Skeletal muscle satellite cell (primary cell): ENCODE data around the gene MGAM2.
A peak's percentile ranks its signal among the peaks of the same experiment; 100 is the strongest.

Source experiments
- H3K27me3 ChIP-seq: 2 replicates; pipeline ENCODE4 v1.7.0; 2013; ENCODE audit warnings: low read length; ENCODE audit not compliant: control insufficient read depth, insufficient read depth
- H3K36me3 ChIP-seq: 2 replicates; pipeline ENCODE4 v1.7.0; 2013; ENCODE audit warnings: mild to moderate bottlenecking, control low read depth, low read length; ENCODE audit not compliant: insufficient read depth
- H3K4me1 ChIP-seq: 2 replicates; pipeline ENCODE4 v1.7.0; 2013; ENCODE audit warnings: low read length; ENCODE audit not compliant: control insufficient read depth, insufficient read depth
- H3K4me2 ChIP-seq: 2 replicates; pipeline ENCODE4 v1.7.0; 2013; ENCODE audit warnings: mild to moderate bottlenecking, low read length
- H3K4me3 ChIP-seq: 2 replicates; pipeline ENCODE4 v1.7.0; 2013; ENCODE audit warnings: low read length
- H3K9ac ChIP-seq: 2 replicates; pipeline ENCODE4 v1.7.0; 2013; ENCODE audit warnings: mild to moderate bottlenecking, low read depth, low read length, moderate library complexity
- H3K9me3 ChIP-seq: replicated peaks from 2 replicates; pipeline ENCODE4 v1.7.0; 2013; ENCODE audit warnings: mild to moderate bottlenecking, control low read depth, low read length

MGAM2 gene

GRCh38 chr7:142240546-142240945 is 129.0 kb downstream of the MGAM2 start:
- H3K4me3 ChIP-seq = no peak overlapping the region
- no peaks in the 10 kb centered on the region for H3K4me1 ChIP-seq
- H3K4me2 ChIP-seq = no peak overlapping the region

GRCh38 chr7:142243823-142244222 is 132.3 kb downstream of the MGAM2 start:
- Histone ChIP-seq H3K4me2 (no peak overlapping the region), H3K36me3 (no peaks in the 10 kb centered on the region), H3K4me1 (no peaks in the 10 kb centered on the region), H3K27me3 (peaks cover 10% of the 10 kb centered on the region), H3K4me3 (no peak overlapping the region), H3K9me3 (no peaks in the 10 kb centered on the region), H3K9ac (no peak overlapping the region)

More at GRCh38 chr7:142240546-142240945, 129.0 kb downstream of the MGAM2 start:
- no peaks in the 10 kb centered on the region for H3K9me3 ChIP-seq
- H3K27me3 ChIP-seq = peaks cover 19% of the 10 kb centered on the region
- no peak overlapping the region for H3K9ac ChIP-seq
- no peaks in the 10 kb centered on the region for H3K36me3 ChIP-seq

- Histone ChIP-seq H3K36me3 (no peaks in the 10 kb centered on the region), H3K4me3 (no peak overlapping the region), H3K9me3 (no peaks in the 10 kb centered on the region), H3K4me2 (no peak overlapping the region), H3K4me1 (no peaks in the 10 kb centered on the region), H3K27me3 (no peaks in the 10 kb centered on the region), H3K9ac (no peak overlapping the region)
Measured at GRCh38 chr7:142248166-142249160, 136.9 kb downstream of the MGAM2 start.

- Histone ChIP-seq H3K9me3 (no peaks in the 10 kb centered on the region), H3K9ac (no peak overlapping the region), H3K27me3 (no peaks in the 10 kb centered on the region), H3K4me3 (no peak overlapping the region), H3K36me3 (no peaks in the 10 kb centered on the region), H3K4me1 (no peaks in the 10 kb centered on the region), H3K4me2 (no peak overlapping the region)
Measured at GRCh38 chr7:142249918-142250317, 138.4 kb downstream of the MGAM2 start.

GRCh38 chr7:142250705-142251104 is 139.2 kb downstream of the MGAM2 start:
- Histone ChIP-seq H3K36me3 (no peaks in the 10 kb centered on the region), H3K27me3 (no peaks in the 10 kb centered on the region), H3K9me3 (no peaks in the 10 kb centered on the region), H3K9ac (no peak overlapping the region), H3K4me3 (no peak overlapping the region), H3K4me2 (no peak overlapping the region), H3K4me1 (no peaks in the 10 kb centered on the region)

GRCh38 chr7:142257958-142258357 is 146.4 kb downstream of the MGAM2 start, which contains the start of gene PRSS58:
Gene PRSS58, minus strand, starts transcription at chr7:142258058. Its CDS starts 351 bp downstream, at chr7:142257707.
- H3K9me3 ChIP-seq = no peaks in the 10 kb centered on the region
- H3K9ac ChIP-seq = no peak within 1 kb of the TSS
- no peak within 1 kb of the TSS for H3K4me3 ChIP-seq
- H3K4me2 ChIP-seq = no peak within 1 kb of the TSS
- H3K27me3 ChIP-seq = no peaks in the 10 kb centered on the region
- no peaks in the 10 kb centered on the region for H3K4me1 ChIP-seq
- no peaks in the 10 kb centered on the region for H3K36me3 ChIP-seq

- Histone ChIP-seq H3K9ac (peak overlapping the region; percentile 26), H3K36me3 (no peaks in the 10 kb centered on the region), H3K4me2 (peak overlapping the region; percentile 38), H3K4me1 (peaks cover 15% of the 10 kb centered on the region), H3K9me3 (no peaks in the 10 kb centered on the region), H3K27me3 (no peaks in the 10 kb centered on the region), H3K4me3 (no peak overlapping the region)
Measured at GRCh38 chr7:142263598-142264380, 152.3 kb downstream of the MGAM2 start.
